Brain pericyte (primary cell): Measurements from ENCODE around the gene ZNF688.
"Not testable (repeated sequence)": the region's sequence is repeated elsewhere in the genome, so short reads cannot be mapped to it uniquely, and the experiment has no call there.

Source experiments
- DNase-seq: peaks from one replicate; pipeline ENCODE4 v3.0.0-alpha.2; 2012; ENCODE audit warnings: low read depth, low spot score

The ZNF688 gene

DNA sequence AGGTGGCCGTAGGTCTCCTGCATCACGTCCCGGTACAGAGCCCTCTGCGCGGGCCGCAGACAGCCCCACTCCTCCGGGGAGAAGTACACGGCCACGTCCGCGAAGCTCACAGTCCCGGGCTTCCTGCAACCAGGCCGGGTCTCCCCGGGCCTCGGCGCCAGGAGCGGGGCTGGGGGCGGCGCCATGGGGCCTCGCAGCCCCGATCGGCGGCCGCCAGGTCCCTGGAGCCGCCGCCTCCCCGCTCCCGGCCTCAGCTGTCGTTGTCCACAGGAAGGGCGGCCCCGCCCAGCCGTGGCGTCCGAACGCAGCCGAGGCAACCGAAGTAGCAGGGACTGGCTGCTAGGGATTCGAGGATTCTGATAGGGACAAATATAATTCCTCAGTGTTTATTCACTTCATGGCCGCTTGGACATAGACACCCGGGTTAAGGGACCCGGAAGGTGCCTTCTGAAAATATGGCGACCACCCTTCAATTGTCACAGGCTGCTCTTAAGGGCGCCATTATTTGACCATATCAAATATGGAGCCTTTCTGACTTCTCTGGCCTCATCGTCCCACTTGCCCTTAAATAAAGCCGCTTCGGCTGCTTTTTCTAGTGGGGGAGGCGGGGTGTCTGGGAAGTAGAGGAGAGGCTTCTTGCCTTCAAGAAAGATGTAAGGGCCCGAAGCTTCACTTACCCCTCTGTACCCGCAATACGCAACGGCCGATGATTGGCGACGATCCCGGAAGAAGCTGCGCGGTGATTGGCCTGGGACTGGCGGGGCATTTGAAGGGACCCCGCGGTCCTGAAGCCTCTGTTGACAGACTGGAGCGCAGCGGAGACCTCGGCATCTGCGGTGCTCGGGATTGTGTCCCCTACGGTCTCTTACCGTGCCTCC, at the start of gene ZNF688:
TSS of gene ZNF688 (minus strand) at position 270 of the 878 bp plus-strand sequence. CDS start at position 185, 85 bp downstream.
- DNase-seq, result peak; percentile 92

DNA sequence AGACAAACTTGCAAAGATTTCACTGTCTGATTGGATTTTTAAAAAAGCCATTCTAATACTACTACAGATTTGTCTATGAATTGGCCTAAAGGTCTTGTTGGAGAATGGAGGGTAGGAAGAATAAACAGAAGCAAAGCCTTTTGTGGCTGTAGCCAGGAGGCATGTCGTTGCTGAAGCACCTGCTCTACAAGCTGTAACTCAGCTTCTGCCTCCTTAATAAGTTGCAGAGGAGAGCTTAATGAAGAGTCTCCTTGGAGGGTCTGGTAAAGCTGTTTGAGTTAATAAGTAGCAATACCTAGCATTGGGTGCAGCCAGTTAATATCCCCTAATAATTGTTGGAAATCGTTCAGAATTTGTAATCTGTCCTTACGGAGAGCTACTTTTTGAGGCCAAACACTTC, 48.7 kb upstream of the ZNF688 start:
- no peak for DNase-seq

DNA sequence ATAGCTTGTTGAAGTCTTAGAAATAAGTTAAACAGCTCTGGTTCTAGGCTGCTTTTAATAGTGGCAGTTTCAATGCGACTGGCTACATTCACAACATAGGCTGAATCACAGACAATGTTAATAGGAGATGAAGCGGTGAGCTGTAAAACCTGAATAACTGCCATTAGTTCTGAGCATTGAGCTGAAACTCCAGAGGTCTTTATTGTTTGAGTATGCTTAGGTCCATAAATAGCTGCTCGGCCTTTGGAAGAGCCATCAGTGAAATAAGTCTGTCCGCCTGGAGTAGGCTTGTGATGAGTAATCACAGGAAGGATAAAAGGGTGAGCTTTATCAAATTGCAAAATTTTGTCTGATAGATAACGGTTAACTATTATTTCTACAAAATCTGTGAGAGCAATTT, 48.1 kb upstream of the ZNF688 start:
- no peak for DNase-seq

DNA sequence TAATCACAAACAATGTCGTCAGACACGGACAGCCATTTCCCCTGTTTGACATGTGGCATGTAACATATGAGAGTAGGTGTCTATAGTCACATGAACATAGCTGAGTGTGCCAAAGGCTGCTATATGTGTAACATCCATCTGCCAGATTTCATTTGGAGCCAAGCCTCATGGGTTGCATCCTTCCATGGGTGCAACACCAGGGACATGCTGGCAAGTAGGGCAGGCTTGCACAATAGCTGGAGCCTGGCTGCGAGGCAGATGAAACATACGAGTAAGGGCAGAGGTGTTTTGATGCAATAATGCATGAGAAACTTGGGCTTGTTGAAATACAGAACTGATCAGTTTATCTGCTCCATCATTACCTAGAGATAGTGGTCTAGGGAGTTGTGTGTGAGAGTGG, 47.7 kb upstream of the ZNF688 start:
- no peak for DNase-seq

DNA sequence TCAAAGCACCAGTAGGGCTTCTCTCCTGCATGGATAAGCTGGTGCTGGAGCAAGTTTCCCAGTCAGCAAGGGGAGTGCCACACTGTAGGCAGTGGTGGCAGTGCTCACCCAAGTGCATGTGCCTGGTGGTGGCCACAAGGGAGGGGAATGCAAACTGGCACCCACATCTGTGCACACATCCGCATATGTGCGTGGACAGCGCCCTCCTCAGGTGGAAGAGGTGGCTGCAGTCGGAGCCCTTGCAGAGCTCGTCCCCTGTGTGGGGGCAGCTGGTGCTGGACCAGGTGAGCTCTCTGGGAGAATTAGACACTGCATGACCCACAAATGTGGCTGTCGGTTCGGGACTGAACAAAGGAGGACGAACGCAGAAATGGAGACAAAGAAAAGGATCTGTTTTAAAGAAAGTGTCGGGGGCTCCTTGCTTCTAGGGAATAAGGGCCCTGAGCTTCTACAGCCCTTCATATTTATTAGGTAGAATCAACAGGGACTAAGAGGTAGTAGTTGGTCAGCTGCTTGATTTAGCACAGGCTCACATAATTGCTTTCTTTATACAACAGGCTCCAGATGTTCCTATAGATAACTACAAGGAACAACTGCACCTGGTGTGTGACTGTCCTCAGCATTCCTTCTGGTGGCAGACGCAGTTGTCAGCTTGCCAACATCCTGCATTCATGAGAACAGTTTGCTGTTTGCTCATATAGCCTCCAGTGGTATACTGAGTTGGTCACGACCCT, 44.0 kb upstream of the ZNF688 start:
- no peak for DNase-seq

DNA sequence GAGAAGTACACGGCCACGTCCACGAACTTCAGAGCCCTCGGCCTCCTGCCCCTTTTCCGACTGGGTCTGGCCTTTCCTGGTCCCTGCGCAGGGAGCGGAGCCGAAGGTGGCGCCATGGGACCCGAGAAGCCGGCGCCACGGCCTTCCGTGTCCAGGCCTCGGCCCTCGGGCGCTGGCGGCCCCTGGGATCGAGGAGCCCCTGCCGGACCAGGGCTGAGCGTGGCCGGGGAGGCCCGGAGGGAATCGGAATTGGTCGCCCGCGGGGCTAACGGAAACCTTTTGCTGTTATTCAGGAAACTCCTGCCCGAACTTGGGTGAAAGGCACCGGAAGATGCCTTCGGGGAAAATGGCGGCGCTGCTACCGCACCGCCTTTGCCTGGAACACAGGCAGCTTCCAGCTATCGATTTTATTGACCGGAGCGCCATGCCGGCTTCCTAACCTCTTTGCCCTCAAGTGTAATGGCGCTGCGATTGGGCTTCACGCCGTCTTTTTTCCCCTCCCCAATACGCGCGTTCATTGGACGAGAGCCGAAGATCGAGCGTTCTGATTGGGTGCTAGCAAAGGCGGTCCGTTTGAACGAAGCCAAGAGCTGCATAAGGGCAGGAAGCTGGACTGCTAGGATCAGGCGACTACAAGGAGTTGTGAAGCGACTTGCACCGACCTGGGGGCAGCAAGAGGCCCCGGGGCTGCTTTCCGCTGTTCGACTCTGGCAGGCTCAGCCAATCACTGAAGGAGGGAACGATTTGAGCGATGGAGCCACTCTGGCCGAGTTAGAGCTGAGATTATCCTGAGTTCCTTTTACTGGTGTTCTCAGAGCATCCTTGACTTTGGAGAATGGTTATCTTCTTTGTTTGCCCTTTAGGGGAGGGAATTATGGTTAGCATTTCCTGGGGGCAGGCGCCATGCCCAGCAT, 38.7 kb upstream of the ZNF688 start, which contains the start of gene ZNF689:
TSS of gene ZNF689 (minus strand) at position 464 of the 914 bp plus-strand sequence. CDS start at position 116, 348 bp downstream.
- DNase-seq, result peak; percentile 96

DNA sequence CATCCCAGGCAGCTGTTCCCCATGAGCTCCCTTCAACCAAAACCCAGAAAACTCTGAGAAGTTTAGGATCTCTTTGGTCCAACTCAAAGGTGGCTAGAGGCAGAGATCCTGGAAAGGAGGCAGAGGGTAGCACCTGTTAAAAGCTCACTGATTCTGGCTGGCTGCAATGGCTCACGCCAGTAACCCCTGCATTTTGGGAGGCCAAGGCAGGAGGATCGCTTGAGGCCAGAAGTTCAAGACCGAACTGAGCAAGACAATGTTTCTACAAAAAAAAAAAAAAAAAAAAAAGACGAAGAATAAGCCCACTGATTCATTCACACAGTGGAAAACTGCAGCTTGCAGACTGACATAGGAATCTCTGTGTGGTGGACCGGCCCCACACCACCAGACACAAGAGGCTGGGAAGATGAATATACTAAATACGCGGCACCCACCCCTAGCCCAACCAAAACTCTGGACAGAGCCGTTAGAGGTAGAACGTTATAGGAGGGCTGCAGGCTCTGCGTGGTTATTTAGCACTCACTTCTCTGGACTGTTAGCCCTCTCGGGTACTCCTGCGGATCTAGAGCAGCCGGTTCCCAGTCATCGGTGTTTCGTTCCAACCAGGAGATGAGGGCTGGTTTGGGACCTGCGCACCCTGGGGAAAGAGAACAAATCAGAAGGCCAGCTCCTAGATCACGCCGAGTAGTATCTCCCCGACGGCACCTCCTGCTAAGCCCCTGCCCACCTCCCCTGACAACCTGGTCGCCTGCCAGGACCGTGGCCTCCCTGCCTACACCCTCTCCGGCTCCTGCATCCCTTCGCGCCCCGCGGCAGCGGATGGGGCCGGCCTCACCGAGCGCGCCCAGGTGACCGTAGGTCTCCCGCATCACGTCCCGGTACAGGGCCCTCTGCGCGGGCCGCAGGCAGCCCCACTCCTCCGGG, 37.8 kb upstream of the ZNF688 start:
- no peak for DNase-seq

DNA sequence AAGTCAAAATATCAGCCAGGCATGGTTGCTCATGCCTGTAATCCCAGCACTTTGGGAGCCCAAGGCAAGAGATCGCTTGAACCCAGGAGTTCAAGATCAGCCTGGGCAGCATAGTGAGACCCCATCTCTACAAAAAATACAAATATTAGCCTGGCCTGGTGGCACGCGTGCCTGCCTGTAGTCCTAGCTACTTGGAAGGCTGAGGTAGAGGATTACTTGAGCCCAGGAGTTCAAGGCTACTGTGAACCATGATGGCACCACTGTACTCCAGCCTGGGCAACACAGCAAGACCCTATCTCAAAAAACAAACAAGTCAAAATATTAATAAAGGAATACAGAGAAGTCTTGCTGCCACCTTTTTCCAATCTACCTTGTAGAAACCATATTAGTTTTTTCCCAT, 34.5 kb upstream of the ZNF688 start:
- DNase-seq, result no peak

DNA sequence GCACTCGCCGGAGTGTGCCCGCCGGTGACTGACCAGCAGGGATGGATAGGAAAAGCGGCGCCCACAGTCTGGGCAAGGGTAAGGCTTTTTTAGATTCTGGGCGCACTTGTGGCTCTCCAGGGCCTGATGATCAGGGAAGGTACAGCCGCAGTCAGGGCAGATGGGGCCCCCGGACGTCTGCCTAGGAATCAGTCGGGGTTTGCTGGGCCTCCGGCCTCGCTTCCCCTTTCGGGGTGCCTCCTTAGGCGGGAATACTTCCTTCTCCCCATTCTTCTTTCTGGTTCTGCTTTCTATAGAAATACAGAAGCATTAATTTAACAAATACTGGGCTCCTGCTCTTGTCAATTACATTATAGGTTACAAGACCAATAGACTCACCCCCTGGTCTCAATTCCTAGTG, 33.6 kb upstream of the ZNF688 start:
- no peak for DNase-seq

DNA sequence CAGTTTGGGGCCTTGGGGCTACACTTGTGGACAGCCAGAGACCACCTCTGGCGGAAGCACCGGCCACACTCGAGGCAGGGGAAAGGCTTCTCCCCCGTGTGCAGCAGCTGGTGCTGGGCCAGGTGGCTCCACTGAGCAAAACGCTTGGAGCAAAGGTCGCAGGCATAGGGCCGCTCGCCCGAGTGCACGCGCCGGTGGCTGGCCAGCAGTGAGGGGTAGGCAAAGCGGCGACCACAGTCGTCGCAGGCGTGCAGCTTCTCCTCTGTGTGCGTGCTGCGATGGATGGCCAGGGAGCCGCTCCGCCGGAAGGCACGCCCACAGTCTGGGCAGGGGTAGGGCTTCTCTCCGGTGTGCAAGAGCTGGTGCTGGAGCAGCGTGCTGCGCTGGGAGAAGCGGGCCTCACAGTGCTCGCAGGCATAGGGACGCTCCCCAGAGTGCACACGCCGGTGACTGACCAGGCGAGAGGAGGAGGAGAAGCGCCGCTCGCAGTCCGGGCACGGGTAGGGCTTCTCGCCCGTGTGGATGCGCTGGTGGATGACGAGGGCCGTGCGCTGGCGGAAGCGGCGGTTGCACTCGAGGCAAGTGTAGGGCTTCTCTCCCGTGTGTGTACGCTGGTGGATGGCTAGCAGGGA, 32.9 kb upstream of the ZNF688 start:
- DNase-seq, result no peak

DNA sequence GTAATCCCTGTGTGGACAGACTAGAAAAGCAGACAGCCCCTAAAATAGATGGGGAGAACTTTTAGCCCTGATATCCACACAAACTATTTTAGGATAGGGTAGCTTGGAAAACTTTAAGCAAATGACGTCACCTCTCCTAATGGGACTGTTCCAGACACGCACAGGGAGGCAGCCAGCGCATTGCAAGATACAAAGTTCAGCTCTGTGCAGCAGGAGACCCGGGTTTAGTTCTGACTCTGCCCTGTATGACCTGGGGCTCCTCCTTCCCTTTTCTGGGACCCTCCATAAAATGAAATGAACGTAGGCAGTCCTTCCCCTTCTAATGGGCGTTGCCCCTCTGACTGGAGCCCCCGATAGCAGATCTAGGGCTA, 32.4 kb upstream of the ZNF688 start:
- no peak for DNase-seq

DNA sequence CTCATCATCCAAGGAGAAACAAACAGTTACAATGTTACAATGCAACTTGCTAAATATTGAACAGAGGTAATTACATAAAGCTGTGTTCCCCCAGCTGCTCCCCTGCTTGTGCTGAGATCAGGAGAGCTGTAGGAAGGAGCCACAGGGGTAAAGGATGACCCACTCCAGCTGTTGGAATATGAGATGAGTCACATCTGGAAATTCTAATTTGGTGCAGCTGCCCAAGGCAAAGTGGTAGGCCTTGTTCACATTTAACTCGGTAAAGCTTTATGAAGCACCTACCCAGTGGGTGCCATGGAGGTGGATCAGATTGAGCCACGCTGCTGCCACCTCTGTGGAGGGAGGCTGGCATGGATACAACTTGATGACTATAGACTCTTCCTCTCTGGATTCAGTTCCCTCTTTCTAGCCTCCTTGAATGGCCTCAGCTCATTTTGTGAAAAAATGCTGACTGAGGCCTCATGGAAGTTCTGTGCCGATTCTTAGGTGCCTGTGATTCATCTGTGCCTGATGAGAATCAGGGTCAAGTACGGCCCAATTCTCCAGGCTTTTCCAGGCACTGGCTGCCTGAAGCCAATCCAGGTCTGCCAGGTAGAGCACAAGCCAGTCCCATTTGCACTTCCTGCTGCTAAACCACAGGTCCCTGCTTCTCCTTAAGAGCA, 31.2 kb upstream of the ZNF688 start:
- no peak for DNase-seq

DNA sequence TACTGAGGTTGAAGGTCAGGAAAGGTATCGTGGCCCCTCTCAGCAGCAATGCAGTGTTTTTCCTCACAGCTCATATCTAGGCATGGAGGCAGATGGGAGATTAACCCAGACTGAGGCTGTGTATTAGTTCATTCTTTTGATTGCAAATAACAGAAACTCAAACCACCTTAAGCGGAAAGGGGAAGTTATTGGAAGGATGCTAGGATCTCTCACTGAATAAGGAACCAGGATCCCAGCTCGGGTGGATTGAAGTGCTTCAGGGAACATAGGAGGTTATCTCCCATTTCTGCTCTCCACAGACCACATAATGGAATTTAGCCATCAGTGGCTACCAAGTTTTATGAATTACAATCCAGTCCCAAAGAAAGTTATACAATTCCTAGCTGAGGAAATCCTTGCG, 30.5 kb upstream of the ZNF688 start:
- no peak for DNase-seq

DNA sequence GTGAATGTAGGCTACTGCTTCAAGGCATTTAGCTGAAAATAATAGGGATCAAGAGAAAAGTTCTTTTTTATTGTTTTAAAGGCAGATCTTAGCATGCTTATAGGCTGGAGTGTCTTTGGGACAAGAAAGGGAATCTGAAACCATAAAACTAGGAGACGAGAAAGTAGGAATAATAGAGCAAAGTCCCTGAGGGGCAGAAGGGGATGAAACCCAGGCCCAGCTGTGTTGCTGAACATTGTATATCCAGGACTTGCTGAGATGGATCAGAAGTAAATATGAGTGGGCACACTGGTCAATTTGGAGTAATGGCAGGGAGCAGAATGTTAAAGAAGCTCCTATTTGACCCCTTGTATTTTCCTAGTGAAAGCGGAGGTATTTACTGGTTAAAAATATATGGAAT, 29.4 kb upstream of the ZNF688 start:
- no peak for DNase-seq

DNA sequence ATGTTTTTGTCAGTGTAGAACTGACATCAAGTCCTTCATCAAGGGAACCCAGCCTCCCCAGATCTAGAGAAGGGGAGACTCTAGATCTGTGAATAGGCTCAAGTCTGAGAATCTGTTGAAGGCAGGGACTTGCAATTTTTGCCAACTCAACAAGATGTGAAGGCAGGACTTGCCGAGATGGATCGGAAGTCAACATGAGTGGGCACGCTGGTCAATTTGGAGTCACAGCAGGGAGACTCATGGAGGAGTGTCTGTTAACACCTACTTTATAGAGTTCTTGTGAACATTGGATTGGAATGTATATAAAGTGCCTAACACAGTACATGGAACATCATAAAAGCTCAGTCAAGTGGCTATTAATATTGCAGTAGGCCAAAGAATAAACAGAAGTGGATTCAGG, 28.7 kb upstream of the ZNF688 start:
- no peak for DNase-seq

DNA sequence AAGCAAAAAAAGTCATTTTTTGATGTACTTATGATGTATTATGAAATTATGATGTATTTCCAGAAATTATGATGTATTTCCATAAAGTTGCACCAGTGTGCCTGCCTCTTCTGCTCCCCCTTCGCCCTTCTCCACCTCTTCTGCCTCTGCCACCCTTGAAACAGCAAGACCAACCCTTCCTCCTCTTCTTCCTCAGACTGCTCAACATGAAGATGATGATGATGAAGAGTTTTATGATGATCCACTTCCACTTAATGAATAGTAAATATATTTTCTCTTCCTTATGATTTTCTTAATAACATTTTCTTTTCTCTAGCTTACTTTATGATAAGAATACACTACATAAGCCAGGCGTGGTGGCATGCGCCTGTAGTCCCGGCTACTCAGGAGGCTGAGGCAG, 21.4 kb upstream of the ZNF688 start:
- no peak for DNase-seq

DNA sequence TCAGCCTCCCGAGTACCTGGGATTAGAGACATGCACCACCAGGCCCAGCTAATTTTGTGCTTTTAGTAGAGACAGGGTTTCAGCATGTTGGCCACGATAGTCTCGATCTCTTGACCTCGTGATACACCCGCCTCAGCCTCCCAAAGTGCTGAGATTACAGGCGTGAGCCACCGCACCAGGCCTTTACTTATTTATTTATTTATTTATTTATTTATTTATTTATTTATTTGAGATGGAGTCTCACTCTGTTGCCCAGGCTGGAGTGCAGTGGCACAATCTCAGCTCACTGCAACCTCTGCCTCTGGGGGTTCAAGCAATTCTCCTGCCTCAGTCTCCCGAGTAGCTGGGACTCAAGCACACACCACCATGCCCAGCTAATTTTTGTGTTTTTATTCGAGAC, 19.4 kb upstream of the ZNF688 start:
- not testable (repeated sequence) for DNase-seq

DNA sequence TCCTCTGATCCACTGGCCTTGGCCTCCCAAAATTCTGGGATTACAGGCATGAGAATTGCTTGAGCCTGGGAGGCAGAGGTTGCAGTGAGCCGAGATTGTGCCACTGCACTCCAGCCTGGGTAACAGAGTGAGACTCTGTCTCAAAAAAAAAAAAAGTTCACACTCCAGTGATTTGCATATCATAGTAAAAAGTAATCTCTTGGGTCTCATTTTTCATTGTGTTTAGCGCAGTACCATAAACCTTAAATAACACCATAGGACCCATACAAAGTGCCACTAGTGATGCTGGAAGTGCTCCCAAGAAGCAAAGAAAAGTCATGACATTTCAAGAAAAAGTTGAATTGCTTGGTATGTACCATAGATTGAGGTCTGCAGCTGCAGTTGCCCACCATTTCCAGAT, 18.1 kb upstream of the ZNF688 start:
- DNase-seq, result not testable (repeated sequence)

DNA sequence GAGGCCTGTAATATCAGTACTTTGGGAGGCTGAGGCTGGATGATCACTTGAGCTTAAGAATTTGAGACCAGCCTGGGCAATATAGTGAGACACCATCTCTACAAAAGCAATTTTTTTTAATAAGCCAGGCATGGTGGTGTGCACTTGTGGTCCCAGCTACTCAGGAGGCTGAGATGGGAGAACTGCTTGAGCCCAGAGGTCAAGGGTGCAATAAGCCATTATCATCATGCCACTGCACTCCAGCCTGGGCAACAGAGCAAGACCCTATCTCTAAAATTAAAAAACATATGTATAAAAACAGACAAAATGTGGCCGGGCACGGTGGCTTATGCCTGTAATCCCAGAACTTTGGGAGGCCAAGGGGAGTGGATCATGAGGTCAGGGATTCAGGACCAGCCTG, 17.1 kb upstream of the ZNF688 start:
- DNase-seq, result no peak
